Stimulated activated CD8-positive, alpha-beta memory T cell treated with anti-CD3 and anti-CD28 coated beads, Interleukin-2, amount 100 ng/mL, for 48 hours (primary cell): ENCODE results near the gene TTC27.
"Not testable (repeated sequence)": the region's sequence is repeated elsewhere in the genome, so short reads cannot be mapped to it uniquely, and the experiment has no call there.

ENCODE experiments used
- DNase-seq, 2 donors: peaks; one replicate each; pipeline ENCODE4 v3.0.0-alpha.2; 2020; ENCODE audit warnings: low read depth in 2 of 2

Gene TTC27

DNA sequence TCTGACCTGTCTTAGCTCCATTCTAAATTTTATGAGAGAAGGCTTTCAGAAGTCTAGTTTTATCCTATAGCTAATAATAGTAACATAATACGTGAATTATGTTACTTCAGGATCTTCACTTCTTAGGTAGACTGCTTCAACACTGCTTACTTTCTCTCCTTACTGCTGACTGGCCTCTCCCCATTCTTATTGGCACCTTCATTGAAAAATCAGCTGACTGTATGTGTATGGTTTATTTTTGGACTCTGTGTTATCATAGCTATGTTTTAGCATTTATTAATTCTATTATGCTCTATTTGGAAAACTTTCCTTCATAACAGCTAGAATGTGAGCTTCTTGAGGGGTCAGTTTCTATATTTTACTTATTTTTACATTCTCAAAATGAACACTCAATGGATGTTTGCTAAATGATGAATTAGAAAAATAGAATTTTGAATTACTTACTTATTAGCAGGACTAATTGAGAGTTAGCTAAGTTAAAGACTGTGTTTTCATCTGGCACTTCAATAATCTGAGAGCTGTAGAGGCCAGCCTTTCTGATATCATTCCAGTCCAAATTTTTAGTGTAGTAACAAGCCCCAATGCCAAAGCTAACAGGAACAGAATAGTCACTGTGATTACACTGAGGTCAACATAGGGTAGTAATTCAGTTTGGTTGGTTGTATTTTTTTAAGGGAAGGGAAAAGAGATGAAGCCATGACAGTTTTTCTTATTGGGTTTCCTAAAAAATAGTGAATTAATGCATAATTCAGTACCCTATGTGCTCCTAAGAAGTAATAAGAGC lies 92.3 kb downstream of the TTC27 start:
- DNase-seq, result no peak

DNA sequence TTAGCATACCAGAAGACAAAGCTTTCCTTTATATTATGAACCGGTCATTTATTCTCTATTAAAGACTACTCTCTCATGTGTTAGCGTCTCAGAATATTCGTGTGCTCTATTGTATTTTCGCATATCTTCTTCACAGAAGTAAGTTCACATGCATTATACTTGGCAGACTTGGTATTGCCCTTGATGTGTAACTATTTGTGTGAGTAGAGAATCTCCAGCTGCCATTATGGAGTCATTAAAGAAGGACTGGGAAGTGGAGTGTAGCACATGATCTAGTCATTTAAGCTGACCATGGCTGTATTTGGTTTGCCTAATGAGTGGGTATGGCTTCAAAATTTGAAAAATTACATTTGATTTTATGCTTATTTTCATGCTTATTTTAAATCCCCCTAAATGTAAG lies 92.9 kb downstream of the TTC27 start:
- no peak for DNase-seq

DNA sequence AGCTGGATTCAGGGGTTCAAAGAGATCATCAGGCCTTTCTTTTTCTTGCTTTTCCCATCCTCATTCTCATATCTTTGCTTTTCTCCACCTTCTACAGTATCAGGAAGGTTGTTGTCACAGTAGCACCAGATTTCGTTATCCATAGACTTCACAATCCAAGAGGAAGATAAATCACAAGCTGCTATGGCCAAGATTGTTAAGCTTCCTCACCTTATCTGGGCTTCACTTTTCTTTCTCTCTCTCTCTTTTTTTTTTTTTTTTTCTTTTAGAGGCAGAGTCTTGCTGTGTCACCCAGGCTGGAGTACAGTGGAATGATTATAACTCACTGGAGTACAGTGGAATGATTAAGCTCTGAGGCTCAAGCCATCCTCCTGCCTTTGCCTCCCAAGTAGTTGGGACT lies 93.5 kb downstream of the TTC27 start:
- DNase-seq, result no peak

DNA sequence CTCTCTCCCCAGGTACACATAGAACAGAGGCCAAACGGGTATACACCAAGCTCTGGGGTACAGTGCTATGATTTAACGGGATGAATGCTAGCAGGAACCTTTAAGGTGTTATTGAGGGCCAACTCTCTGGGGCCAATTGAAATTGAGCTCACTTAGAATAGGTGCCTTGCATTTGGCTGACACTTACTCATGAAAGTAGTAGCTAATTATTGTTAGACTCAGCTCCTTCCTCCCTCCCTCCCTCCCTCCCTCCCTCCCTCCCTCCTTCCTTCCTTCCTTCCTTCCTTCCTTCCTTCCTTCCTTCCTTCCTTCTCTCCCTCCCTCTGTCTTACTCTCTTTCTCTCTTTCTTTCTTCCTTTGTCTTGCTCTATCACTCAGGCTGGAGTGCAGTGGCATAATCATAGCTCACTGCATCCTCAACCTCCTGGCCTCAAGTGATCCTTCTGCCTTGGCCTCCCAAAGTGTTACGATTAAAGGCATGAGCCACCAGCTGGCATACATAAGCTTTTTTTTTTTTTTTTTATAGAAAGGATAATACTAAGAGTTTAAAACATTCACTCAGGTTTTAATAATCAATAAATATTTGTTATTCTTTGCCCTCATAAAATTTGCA lies 95.7 kb downstream of the TTC27 start:
- no peak for DNase-seq

DNA sequence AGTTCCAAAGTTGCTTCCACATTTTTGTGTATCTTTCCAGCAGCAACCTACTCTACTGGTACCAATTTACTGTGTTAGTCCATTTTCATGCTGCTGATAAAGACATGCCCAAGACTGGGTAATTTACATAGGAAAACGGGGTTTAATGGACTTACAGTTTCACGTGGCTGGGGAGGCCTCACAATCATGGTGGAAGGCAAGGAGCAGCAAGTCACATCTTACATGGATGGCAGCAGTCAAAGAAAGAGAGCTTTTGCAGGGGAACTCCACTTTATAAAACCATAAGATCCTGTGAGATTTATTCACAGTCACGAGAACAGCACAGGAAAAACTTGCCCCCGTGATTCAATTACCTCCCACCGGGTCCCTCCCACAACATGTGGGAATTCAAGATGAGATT lies 98.8 kb downstream of the TTC27 start:
- DNase-seq, result not testable (repeated sequence)

GRCh38 chr2:32727157-32727556 lies 99.3 kb downstream of the TTC27 start:
- no peak for DNase-seq

DNA sequence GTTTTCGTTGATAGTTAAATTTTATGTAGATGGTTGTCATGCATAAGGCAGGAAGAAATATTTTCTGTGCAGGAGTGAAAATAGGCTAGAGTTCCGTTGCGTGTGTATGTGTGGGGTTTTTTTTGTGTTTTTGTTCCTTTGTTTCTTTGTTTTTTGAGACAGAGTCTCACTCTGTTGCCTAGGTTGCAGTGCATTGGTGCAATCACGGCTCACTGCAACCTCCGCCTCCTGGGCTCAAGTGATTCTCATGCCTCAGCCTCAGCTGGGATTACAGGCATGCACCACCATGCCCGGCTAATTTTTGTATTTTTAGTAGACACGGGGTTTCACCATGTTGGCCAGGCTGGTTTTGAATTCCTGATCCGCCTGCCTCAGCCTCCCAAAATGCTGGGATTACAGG lies 103.1 kb downstream of the TTC27 start:
- DNase-seq, result not testable (repeated sequence)

DNA sequence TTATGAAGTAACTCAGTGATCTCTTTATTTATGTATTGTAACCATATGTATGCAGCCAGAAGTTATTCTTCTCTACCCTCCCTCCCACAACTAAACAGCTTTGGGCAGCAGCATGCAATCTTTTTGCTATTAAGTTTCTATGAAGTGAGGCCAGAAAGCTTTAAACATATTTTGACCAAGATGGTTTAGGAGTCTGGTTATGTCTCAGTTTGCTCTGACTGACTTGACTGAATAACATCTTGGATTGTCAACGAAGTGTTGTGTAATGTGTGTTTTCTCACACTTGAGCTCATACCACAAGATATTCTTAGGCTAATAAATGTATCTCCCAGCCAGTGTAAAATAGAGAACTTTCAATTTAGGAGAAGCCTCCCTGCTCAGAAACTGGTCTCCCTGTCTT lies 104.3 kb downstream of the TTC27 start:
- no peak for DNase-seq

DNA sequence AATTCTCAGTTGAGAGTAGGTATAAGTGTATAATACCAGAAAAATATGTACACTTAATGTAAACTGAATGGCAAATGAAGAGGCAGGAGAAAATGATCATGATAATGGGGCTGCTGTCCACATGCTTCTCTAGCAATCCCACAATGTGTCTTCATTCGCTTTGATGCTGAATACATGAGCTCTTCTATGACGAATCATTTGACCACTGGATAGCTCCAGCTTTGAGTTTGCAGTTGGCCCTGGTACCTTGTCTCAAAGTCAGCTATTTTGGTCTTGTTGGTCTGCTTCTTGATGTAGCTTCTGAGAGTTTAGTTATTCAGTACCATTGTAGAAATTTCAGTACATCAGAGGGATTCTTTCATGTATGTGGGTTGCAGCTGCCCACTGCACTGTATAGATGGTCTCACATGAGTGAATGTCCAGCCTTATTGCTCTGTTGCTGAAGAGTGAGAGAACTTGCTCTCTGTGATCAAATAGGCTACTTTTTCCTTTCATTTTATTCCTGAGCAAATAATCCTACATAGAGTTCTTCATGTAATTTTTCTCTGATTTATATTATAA lies 105.1 kb downstream of the TTC27 start:
- DNase-seq, result no peak

DNA sequence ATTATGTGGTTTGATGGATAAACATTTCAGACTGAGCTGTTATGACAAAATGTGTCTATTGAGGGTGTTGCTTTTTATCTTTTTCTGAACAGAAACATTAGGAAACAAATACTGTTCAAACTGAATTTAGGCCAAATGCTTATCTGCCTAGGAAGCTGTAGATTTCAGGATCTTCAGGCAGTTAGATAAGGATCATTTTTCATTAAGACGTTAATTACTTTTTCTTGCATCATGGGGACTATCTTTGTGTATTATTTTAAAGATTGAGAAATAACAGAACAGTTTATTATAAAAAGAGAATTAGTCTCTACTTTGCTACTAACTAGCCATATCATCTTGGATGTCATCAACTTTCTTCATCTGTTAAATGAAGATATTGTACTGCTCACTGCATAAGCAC lies 107.5 kb downstream of the TTC27 start:
- no peak for DNase-seq

DNA sequence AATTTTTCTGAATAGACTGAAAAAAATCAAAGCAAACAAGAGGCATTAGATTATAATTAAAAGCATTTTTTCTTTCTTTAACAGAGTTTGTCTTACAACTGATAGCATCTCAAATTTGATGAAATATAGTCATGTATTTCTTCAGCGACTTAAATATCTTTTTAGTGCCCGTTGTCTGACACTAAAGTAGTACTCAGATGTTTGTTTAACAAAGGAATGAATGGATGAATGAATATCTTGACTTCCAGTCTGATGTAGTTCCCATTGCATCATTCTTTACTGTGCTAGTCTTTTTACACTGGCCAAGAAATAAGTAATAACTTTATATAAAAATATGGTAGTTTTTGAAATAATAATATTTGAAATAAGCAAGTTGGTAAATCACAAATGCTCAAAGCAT lies 111.1 kb downstream of the TTC27 start:
- DNase-seq, result no peak

- no peak for DNase-seq
These were observed 111.8 kb downstream of the TTC27 start for GRCh38 chr2:32739664-32740063.

DNA sequence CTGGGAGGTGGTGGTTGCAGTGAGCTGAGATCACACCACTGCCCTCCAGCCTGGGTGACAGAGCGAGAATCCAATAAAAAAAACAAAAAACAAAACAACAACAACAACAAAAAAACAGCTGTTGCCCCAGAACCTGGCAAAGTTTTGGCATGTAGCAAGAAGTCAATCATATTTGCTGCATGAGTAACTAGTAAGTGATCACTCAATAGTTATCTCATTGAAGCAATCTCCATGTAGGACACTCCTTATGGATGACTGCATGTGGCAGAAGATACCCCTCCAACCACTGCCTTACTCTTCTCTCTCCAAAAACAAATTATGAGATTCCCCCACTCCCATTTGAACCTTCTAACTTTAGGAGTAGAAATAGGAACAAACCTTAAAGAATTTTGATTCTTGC lies 113.7 kb downstream of the TTC27 start:
- DNase-seq, result no peak

DNA sequence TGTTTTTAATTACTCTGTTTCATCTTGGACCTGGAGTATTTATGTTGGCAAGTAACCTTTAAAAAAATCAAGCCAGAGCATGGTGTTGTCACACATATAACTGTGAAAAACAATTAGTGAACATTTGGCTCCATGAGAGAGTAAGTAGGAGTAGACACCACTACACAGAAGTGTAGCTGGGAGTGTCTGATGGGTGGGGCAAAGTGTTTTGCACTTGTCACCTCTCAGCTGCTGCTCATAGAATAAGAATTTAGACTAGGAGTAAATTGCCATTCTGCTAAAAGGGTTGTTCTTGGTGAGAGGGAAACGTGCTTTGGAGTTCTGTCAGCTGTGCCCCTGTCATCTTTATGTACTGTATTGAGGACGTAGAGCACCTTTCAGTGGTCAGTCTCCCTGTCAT lies 114.5 kb downstream of the TTC27 start:
- no peak for DNase-seq

DNA sequence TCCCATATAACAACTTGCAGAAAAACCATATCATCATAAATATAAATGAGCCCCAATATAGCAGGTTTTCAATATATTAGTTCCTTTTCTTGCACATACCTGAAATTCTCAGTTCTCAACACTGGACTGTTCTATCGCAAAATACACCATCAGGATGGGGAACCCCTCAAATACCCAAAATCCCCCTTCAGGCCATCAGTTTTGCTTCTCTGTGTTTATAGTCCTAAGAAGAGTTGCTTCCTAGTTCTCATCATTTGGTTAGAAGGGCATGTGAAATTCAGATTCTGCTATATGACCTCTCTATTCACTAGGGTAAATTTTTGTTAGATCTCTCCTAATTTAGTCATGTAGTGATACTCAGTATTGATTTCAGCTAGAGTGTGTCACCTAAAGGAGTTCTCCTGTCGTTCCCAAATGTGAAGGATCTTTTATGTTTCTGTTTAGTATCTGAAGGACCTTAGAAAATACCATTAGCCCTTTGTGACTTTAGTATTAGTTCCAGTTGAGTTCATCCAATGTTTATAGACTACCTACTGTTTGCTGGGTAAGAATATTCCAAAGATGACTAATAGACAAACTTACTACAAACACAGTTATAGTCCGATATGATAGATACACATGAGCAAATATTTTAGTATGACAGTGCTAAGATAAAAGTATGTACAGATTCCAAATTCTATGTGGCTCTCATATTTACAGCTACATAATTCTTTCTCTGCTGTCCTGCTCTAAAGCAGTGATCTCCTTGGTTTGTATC lies 115.8 kb downstream of the TTC27 start:
- DNase-seq, result no peak

GRCh38 chr2:32745191-32745590 lies 117.3 kb downstream of the TTC27 start:
- DNase-seq, result no peak

DNA sequence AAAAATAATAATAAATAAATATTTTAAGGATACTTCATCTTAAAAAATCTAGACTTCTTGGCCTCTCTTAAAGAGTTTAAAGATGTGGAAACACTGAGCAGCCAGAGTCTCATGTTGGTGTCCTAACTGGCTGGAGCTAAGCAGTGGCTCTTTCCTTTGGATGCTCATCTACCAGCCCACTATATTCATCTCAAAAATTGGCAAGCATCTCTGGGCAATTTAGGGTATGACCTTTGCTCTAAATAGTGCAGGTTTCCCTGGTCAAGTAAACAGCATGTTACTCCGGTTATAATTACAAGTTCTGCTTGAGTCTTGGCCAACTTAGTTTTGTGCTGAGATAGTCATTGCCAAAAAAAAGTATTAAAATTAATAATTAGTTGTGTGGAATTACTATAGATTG lies 117.8 kb downstream of the TTC27 start:
- DNase-seq, result no peak

- no peak for DNase-seq
These were observed 118.8 kb downstream of the TTC27 start for GRCh38 chr2:32746669-32747068.

- no peak for DNase-seq
These were observed 120.3 kb downstream of the TTC27 start for GRCh38 chr2:32748158-32748557.

DNA sequence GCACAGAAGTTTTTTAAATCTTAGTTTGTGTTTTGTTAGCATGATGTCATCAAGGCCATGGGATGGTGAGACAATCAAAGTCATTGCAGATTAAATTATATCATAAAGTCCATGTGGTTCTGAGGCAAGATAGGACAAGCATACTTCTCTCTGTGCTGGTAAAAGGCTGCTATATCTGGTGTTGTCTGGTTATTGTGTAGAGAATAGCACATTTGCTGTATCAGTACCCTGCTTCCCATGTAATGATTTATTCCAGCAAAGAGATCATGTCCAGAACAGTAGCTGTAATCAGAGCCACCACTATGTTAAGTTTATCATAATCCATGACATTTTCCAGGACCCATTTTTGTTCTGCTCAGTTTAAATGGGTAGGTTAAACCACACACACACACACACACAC lies 123.0 kb downstream of the TTC27 start:
- DNase-seq, result no peak

DNA sequence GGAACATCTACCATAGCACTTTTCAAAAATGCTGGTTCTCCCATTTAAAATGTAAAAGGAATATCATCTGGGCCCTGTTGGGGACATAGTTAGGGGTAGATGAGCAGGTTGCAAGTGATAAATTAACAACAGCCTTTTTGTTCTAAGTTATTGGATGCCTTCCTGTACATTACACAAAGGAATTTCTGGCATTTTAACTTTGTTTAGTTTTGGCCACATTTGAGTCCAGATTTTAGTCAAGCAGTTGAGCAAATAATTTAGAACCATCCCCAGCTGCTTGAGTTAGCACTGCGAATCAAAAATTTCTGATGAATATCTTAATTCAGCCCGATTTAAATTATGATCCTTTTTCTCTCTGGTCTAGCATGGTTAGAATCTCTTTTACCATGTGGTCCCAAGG lies 124.4 kb downstream of the TTC27 start:
- no peak for DNase-seq

- no peak for DNase-seq
These were observed 125.1 kb downstream of the TTC27 start for GRCh38 chr2:32752952-32753351.

- DNase-seq, result not testable (repeated sequence)
These were observed 126.8 kb downstream of the TTC27 start for GRCh38 chr2:32754676-32755075.
